Panc1 (cell line): ENCODE results near the gene EML1.

Experiments
- POLR2AphosphoS5 ChIP-seq: IDR thresholded peaks from 2 replicates; pipeline ENCODE4 v1.6.1; 2012; ENCODE audit warnings: mild to moderate bottlenecking, low read depth, low read length, moderate library complexity
- TF ChIP-seq, protein P1 (sequence below): fragments of 450-650 bp; IDR thresholded peaks from 2 replicates; pipeline ENCODE4 v1.5.1; 2017; ENCODE audit warnings: mild to moderate bottlenecking
- TF ChIP-seq, protein P2 (sequence below), 2 experiments: IDR thresholded peaks; 2 replicates each; pipeline ENCODE4 v1.6.1; 2011 to 2012; ENCODE audit warnings: low read depth in 2 of 2, control low read depth in 1 of 2, low read length in 1 of 2, mild to moderate bottlenecking in 1 of 2, moderate library complexity in 1 of 2; ENCODE audit not compliant: insufficient read depth in 1 of 2

GRCh38 chr14:99870617-99871016 lies 77.4 kb downstream of the EML1 start:
- TF ChIP-seq, protein P1, sequence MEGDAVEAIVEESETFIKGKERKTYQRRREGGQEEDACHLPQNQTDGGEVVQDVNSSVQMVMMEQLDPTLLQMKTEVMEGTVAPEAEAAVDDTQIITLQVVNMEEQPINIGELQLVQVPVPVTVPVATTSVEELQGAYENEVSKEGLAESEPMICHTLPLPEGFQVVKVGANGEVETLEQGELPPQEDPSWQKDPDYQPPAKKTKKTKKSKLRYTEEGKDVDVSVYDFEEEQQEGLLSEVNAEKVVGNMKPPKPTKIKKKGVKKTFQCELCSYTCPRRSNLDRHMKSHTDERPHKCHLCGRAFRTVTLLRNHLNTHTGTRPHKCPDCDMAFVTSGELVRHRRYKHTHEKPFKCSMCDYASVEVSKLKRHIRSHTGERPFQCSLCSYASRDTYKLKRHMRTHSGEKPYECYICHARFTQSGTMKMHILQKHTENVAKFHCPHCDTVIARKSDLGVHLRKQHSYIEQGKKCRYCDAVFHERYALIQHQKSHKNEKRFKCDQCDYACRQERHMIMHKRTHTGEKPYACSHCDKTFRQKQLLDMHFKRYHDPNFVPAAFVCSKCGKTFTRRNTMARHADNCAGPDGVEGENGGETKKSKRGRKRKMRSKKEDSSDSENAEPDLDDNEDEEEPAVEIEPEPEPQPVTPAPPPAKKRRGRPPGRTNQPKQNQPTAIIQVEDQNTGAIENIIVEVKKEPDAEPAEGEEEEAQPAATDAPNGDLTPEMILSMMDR: no peak
- no peak for TF ChIP-seq POLR2AphosphoS5
- TF ChIP-seq, protein P2, sequence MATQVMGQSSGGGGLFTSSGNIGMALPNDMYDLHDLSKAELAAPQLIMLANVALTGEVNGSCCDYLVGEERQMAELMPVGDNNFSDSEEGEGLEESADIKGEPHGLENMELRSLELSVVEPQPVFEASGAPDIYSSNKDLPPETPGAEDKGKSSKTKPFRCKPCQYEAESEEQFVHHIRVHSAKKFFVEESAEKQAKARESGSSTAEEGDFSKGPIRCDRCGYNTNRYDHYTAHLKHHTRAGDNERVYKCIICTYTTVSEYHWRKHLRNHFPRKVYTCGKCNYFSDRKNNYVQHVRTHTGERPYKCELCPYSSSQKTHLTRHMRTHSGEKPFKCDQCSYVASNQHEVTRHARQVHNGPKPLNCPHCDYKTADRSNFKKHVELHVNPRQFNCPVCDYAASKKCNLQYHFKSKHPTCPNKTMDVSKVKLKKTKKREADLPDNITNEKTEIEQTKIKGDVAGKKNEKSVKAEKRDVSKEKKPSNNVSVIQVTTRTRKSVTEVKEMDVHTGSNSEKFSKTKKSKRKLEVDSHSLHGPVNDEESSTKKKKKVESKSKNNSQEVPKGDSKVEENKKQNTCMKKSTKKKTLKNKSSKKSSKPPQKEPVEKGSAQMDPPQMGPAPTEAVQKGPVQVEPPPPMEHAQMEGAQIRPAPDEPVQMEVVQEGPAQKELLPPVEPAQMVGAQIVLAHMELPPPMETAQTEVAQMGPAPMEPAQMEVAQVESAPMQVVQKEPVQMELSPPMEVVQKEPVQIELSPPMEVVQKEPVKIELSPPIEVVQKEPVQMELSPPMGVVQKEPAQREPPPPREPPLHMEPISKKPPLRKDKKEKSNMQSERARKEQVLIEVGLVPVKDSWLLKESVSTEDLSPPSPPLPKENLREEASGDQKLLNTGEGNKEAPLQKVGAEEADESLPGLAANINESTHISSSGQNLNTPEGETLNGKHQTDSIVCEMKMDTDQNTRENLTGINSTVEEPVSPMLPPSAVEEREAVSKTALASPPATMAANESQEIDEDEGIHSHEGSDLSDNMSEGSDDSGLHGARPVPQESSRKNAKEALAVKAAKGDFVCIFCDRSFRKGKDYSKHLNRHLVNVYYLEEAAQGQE (IDR thresholded peaks at IDR 0.05; ENCODE audit: insufficient read depth in 1 of 2, low read depth in 2 of 2, low read length in 1 of 2): no peak
